ENCODE results near the gene SWT1.
"Not testable (repeated sequence)": the region's sequence is repeated elsewhere in the genome, so short reads cannot be mapped to it uniquely, and the experiment has no call there.

Gene SWT1

GRCh38 chr1:185250063-185250462, 93.1 kb downstream of the SWT1 start:
- DNase-seq = no peak

GRCh38 chr1:185251928-185252327, 95.0 kb downstream of the SWT1 start:
- not testable (repeated sequence) for DNase-seq

GRCh38 chr1:185252404-185252803, 95.4 kb downstream of the SWT1 start:
- DNase-seq = not testable (repeated sequence)

- not testable (repeated sequence) for DNase-seq
Measured at GRCh38 chr1:185255595-185255994, 98.6 kb downstream of the SWT1 start.

GRCh38 chr1:185257116-185257949, 100.4 kb downstream of the SWT1 start:
- not testable (repeated sequence) for DNase-seq

GRCh38 chr1:185257950-185258208, 100.9 kb downstream of the SWT1 start:
- no peak for DNase-seq

- DNase-seq = no peak
Measured at GRCh38 chr1:185258676-185259075, 101.7 kb downstream of the SWT1 start.

GRCh38 chr1:185260611-185261010, 103.6 kb downstream of the SWT1 start:
- DNase-seq = no peak

GRCh38 chr1:185262151-185262550, 105.2 kb downstream of the SWT1 start:
- DNase-seq = no peak

GRCh38 chr1:185263292-185263691, 106.3 kb downstream of the SWT1 start:
- DNase-seq = no peak

- no peak for DNase-seq
Measured at GRCh38 chr1:185263780-185264179, 106.8 kb downstream of the SWT1 start.

- no peak for DNase-seq
Measured at GRCh38 chr1:185265314-185265713, 108.3 kb downstream of the SWT1 start.

- DNase-seq = no peak
Measured at GRCh38 chr1:185267301-185267700, 110.3 kb downstream of the SWT1 start.

GRCh38 chr1:185267701-185268100, 110.7 kb downstream of the SWT1 start:
- no peak for DNase-seq

GRCh38 chr1:185268352-185268751, 111.4 kb downstream of the SWT1 start:
- DNase-seq = no peak

GRCh38 chr1:185271921-185272320, 115.0 kb downstream of the SWT1 start:
- DNase-seq = no peak

- DNase-seq = no peak
Measured at GRCh38 chr1:185279571-185279970, 122.6 kb downstream of the SWT1 start.

- no peak for DNase-seq
Measured at GRCh38 chr1:185280589-185280988, 123.6 kb downstream of the SWT1 start.

GRCh38 chr1:185281245-185281644, 124.3 kb downstream of the SWT1 start:
- DNase-seq = no peak

- no peak for DNase-seq
Measured at GRCh38 chr1:185284116-185284515, 127.1 kb downstream of the SWT1 start.

GRCh38 chr1:185284533-185285276, 127.7 kb downstream of the SWT1 start:
- no peak for DNase-seq

- DNase-seq = no peak
Measured at GRCh38 chr1:185287451-185287850, 130.5 kb downstream of the SWT1 start.

- DNase-seq = no peak
Measured at GRCh38 chr1:185288435-185288834, 131.5 kb downstream of the SWT1 start.

GRCh38 chr1:185289880-185290279, 132.9 kb downstream of the SWT1 start:
- DNase-seq = no peak

GRCh38 chr1:185291159-185291558, 134.2 kb downstream of the SWT1 start:
- DNase-seq = no peak

Measured in activated naive CD4-positive, alpha-beta T cell treated with anti-CD3 and anti-CD28 coated beads, Interleukin-2, amount 50 U/mL, for 16 hours (primary cell).